Hematopoietic multipotent progenitor cell treated with erythropoietin and hydrocortisone succinate and interleukin-3 and kit ligand, for 17 days (in vitro differentiated cells): Measurements from ENCODE around the gene TPPP3.
A peak's percentile ranks its signal among the peaks of the same experiment; 100 is the strongest.

Experiments
- DNase-seq: peaks from one replicate; pipeline ENCODE4 v3.0.0-alpha.2; 2015; ENCODE audit warnings: low spot score

Gene TPPP3

DNA sequence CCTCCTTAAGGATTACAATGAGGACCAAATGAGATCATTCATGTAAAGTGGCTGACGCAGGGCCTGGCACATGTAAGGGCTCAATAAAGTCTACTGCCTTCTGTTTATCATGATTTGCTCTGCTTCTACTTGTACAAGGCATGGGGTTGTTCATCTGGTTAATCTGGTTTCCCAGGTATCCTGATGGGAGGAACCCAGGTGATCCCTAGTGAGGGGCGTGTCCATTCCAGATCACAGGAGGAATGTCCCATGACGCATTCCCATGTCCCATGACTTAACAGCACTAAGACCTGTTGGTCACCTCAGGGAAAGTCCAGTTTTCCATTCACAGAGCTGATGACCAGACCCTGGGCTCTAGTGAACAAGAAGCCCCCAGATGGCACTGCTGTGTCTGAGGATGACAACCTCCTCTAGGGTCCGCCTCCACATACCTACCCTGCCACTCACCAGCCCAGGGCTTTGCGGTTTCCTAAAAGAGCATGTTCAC is 11.5 kb upstream of the TPPP3 start:
- no peak for DNase-seq

DNA sequence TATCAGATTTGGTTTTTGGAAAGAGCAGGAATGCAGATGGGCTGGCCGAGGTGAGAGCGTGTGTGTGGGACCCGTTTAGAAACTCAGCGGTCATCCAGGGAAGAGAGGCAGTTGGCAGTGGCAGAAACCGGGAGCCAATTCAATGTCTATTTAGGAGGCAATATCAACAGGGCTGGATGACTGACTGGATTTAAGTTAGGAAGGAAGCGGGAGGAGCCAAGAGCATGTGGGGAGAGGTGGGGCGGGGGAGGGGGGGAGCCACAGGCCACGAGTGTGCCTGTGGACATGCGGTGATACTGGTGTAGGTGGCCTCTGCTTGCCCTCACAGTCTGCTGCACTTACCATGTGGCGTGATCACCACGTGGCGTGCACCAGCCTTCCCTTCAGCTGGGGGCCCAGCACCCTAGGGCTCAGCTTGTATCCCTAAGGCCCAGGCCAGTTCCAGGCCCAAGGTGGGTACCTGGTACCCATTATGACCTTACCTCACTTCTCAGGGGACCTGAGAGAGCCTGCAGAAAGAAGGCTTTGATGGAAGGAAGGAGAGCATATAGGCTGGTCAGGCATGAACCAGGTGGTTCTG is 10.8 kb upstream of the TPPP3 start:
- no peak for DNase-seq

DNA sequence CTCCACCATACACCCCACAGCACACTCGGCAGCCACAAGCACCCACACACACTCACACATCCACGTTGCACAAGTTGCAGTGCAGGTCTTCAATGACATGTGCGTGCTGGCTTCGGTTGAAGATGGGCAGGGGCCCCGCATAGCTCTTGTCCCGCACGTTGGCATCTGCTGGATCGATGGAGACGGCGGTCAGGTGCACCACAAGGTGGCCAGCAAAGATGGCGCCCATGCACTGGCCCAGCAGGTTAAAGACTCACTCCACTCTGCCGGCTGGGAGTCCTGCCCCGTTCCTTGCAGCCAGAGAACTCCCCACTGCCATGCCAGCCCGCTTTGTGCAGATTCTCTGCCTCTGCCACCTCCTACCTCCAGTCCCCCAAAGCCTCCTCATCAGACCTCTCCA is 7.6 kb upstream of the TPPP3 start:
- no peak for DNase-seq

DNA sequence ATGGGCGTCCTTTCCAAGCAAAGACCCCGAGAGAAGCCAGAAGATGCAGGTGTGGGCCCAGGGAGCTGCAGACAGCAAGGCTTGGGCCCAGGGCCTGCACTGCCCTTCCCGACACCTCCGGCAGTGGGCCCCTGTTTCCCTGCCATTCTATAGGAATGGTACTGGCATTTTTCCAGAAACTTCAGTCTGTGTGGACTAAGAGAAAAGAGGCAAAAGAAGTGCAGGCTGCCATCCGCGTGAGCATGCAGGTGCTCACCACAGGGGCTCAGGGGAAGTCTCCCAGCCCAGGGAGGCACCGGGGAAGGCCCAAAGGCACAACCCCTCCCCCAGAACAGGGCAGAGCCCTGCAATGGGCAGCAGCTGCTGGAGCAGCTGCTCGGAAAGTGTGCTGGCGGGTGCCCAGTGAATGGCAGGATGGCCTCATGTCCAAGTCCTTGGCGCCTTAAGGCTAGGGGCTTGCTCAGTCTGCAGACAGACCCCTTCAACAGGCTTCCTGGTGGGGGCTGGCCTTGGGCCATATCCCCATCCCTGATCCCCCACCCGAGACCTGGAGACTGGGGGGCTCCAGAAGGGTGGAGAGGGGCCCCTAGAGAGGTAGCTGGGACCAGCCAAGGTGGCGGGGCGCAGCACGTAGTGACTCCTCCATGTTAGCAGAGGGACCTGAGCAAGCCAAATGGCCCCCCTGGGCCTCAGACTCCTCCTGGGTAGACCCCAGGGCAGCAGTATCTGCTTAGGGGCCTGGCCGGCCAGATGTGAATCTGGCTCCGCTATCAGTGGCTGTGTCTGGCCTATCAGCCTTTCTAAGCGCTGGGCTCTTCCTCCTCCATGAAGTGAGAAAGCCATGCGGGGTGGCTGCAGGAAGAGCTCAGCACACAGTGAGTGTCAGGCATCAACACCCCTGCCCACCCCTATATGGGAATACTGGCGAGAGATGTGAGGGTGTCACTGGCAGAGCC is 6.7 kb upstream of the TPPP3 start:
- DNase-seq: no peak

DNA sequence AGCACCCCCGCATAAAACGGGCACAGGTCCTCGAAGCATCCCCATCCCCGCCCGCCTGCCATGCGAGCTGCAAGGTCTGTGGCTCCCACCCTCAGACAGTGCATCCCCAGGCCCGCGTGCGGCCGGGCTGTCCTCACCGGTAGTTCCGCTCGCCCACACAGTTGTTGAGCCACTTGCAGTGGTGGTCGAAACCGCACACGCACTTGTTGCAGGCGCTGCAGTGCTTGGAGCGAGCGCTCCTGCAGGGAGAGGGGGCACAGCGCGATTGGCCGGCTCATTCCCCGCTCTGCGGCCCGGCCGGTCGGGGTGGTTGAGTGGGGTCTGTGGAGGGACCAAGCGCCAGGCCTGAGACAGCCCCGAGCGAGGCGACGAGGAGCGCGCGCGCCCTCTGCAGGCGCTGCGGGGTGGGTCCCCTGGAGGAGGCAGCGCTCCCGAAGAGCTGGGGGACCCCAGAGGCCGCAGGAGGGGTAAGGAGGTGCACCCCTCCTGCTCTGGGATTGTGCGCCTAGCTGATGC is 6.0 kb upstream of the TPPP3 start:
- peak; percentile 17 for DNase-seq

DNA sequence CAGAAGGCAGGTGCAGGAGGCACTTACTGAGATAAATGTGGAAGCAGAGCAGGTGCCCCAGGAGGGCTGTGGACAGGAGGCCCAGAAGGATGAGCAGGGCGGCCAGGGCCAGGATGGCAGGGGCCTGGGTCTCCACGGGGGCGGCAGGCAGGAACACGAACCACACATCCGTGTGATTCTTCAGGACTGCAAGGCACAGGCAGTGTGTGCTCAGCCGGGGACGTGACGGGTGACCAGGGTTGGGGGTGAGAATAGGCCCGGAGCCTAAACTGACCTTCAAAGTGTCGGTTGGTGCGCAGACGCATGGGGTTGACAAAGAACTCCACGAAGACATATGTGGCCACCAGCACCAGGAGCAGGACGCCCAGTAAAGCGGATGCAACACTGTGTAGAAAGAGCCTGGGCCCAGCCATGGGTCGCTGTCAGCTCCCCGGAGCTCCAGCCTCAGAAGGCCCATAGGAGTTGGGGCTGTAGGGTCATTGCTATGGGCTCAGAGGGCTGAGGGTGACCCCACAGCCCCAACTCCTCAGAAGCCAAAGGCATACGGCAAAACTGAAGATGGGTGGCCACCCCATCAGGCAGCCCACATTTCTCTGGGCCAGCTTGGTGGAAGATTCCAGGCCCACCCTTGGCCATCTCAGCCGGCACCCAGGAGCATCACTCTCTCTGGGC is 5.4 kb upstream of the TPPP3 start:
- no peak for DNase-seq

DNA sequence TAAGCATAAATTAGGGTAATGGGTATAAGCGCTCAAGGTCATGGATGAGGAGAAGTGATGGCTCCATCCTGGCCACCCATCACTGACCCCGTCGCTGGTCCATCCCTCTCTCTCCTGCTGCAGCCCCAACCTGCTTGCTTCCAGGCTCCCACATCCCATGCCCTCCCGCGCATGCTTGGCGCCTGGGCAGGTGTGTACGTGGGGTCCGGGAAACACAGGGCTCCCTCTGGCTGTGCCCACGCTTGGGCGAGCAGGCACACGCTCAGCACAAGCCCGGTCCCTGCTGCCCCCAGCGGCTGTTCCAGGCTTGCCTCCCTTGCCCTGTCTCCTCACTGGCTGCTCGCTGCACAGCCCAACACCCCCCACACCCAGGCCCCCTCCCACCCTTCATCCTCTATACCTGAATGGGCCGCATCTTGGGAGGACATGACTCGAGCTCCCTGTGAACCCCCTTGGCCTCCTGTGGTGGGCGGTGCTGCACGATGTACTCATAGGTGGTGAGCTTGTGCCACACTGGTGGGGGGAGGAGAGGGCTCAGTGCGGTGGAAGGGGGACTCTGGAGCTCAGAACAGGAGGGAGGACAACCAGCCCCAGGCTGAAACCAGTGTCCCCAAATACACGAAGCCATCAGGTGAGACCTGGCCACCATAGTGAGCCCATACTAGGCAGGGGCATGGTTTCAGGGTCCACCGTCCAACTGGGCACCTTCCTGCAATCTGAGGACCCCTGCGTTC is 4.7 kb upstream of the TPPP3 start:
- no peak for DNase-seq

DNA sequence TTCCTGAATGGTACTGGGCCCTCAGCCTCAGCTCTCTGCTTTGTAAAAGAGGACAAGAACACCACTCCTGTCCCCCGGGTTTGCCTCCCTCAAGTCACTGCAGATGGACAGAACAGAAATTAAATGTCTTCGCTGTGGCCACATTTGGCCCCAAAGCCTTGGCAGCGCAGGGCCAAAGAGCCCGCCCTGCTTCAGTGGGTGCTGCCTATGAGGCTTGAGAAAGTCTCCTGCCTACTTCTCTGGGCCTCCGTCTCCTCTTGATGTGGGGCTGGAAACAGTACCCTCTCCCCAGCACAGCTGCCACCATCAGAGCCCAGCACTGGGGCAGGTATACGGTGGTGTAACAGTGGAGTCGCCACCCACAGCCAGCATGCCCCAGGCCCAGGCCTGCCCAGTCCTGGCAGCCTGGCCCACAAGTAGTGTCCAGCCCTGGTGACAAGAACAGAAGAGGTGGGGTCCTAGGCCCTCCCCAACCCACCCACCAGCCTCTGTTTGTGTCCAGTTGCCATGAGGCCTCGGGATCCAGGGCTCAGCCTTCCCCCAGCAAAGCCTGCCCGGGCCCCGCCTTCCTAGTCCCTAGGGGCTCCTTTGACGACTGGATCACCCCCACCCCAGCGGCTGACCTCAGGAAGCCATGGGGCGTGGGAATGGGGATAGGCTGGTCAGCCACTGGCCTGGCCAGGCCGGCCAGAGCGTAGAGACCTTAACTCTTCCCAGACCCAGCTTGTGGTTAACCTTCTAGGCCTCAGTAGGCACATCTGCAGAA is 3.9 kb upstream of the TPPP3 start:
- no peak for DNase-seq

DNA sequence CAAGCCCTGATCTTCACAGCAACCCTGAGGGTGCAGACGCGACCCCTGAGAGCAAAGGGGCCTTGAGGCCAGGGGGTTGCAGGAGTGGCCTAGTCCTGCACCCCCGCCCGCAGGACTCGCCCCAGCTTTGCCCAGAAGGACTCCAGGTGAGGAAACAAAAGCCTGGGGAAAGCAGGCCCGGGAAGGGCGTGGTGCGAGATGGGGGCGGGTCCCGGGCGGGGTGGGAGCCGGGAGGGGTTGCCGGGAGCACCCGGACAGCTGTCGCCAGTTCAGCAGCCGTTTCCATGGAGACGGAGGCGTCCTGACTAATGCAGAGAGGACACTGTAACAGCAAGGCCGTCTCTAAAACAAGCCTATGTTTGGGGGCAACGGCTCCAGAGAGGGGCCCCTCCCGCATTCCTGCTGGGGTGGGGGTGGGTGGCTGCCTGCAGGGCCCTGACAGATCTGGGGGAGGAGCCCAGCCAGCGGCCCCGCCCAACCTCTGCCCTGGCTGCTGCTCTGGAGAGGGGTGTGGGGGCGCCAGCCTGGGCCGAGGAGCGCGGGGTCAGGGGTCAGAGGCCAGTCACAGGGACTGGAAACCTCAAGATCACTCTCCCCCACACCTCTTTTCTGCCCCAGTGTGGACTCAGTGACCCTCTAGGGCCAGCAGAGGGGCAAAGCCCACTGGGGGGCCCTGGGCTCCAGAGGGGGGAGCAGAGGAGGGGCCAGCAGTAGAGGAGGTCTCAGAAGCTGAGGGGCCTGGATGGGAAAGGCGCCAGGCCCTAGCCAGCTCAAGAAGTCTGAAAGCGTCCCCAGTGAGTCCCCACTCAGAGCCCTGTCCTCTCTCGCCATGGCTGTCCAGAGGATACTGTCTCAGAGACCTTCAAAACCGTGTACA is 3.1 kb upstream of the TPPP3 start:
- no peak for DNase-seq

DNA sequence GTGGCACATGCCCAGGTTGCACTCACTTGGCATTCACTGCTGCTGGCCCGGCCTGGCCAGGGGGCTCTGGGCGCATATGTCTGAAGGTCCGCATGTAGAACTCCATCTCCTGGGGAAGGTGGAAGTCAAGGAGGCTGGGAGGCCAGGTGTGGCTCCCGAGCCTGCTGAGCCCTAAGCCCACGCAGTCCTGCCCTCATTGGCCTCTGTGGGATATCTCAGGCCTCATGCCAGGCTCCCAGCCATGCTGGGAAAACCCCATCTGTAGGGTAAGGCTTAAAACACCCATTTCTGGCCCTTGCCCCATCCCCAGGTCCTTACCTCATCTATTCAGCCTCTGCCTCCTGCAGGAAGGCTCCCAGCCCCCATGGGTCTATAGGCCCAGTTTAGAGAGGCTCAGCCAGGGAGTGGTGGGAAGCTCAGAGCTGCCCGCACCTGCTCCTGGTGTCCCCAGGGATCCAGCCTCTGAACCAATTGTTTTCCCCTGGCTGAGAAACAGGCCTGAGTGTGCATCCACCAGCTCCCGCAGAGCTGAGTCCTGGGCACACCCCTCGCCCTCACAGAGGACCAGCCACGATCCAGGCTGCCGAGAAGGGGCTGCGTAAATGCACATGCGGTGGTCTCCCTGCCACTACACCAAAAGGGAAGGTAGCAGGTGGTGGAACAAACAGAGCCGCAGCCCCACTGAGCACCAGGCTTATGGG is 2.3 kb upstream of the TPPP3 start:
- no peak for DNase-seq

DNA sequence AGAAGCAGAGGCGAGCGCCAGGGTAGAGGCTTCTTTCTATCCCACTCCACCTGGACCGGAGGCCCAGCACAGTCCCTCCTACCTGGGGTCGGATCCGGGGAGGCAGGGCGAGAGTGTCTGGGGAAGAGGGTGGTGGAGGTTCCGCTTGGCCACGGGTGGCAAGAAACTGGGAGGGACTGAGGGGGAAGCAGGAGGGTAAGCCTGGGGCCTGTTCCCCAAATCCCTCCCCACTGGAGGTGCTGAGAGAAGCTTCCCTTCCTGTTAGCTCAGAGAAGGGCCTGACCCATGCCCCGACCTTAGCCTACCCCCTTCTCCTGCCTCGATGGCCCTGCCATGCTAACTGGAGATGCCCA is 1.8 kb upstream of the TPPP3 start:
- no peak for DNase-seq

DNA sequence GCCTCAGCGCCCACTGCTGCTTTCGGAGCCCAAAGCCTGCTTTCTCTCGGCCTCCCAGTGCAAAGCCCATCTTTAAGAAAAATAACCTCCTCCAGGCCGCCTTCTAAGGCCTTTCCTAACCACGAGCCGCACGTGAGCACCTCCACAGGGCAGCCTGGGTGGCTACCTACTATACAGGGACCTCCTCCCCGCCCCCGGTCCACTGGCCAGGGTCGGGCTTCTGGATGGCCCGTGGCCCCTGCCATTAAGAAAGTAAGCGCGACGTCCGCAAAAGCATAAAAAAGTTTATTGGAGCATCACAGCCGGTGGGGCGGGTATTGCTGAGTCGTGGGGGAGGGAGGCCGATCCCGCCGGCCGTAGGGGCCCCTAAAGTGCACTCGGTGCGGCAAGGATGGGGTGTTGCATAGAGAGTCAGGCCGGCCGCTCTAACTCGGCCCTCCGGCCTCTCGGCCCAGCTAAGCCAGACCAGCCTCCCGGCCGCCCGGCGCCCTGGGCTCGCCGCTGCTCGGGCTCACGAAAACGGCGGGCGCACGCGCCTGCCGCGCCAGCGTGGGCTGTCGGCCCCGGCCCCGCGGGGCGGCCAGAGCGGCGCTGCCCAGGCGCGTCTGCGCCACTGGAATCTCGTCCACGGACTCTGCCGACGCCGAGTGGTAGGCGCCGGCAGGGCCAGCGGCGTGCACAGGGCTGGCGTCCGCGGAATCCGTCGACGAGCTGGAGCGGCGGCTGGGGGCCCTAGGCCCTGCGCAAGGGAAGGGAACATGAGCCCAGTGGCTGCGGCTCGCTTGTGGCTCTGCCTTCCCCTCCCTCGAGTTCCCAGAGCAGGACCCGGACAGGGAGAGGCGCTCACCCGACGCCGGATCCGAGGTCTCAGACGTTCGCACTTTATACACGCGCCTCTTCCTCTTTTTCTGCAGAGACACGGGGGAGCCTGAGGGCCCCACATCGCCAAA is 1.1 kb upstream of the TPPP3 start:
- DNase-seq: no peak

DNA sequence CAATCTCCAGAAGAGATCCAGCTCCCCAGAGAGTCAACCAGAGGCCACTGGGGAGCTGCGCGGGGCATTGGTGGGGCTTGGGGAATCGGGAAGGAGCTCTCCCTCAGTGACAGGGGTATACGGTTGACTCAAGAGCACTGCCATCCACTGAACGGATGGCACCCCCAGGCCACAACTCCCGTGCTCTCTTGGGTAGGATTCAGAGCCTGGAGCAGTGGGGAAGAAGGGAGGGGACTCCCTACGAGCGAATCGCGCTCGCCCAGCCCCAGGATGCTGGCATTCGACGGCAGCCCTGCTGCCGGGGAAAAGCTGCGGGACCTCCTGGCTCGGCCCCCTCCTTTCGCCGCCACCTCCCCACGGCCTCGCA is 473 bp upstream of the TPPP3 start:
- no peak for DNase-seq

DNA sequence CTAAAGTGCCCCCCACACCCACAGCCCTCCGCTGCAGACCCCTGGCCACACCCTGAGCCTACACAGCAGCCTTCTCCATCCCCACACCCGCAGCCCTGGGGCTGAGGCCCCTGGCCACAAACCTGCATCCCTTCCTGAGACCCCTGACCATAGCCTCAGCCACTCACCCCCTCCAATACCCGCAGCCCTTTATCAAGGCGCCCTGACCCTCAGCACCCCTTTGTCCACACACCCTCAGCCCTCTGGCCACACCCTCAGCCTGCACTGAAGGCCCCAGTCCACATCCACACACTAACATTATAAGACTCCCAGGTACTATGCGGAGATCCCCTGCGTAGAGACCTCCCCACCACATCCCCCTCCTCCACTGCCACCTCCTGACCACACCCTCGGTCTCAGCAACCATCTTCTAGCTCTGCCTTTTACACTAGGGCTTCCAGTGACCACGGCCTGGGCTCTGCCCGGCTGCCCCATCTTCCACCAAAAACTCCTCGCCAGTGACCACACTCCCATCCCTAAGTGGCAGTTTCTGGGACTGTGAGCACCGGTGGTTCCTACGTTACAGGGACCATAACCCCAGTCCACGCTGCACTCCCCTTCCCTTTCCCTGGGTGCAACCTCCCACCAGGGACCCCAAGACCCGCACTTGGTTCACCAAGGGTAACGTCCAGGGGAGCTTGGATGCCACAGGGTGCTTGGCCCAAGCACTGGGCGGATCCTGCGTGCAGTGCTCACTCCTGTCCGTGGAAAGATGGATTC is 818 bp downstream of the TPPP3 start:
- no peak for DNase-seq

DNA sequence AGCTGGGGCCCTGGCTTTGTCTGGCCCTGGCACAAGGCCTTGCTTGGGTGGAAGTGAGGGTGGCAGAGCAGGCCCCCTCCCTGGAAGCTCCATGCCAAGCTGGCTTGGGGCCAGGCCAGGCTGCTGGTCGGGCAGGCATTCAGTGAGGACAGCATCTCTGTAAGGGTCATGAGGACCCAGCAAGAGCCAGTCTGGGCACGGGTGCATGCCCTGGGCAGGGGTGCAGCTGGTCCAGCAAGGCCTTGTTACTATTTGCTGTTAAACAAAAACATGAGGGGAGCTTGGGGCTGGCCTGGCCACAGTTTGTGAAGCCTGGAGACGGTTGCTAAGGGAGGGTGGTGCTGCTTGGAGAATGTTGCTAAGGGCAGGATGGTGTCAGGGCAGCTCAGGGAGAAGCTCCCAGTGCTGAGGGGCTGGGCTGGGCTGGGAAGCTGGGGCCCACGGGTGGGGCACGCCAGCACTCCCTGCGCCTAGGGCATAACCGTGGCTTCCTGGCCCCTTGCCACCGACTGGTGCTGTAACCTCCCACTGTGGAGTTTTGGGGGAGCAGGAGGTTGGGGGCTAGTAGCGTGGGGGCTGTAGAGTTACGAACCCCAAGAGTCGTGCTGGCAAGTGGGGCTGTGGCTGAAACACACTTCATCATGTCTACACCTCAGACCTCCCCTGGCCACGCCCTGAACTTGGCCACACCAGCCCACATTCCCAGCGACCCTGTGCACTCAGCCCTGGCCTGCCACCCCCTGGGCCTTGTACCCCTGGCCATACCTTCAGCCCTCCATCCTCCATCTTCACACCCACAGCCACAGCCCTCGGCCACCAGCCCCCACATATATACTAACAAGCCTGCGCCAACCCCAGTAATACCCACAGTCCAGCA is 1.6 kb downstream of the TPPP3 start:
- no peak for DNase-seq

DNA sequence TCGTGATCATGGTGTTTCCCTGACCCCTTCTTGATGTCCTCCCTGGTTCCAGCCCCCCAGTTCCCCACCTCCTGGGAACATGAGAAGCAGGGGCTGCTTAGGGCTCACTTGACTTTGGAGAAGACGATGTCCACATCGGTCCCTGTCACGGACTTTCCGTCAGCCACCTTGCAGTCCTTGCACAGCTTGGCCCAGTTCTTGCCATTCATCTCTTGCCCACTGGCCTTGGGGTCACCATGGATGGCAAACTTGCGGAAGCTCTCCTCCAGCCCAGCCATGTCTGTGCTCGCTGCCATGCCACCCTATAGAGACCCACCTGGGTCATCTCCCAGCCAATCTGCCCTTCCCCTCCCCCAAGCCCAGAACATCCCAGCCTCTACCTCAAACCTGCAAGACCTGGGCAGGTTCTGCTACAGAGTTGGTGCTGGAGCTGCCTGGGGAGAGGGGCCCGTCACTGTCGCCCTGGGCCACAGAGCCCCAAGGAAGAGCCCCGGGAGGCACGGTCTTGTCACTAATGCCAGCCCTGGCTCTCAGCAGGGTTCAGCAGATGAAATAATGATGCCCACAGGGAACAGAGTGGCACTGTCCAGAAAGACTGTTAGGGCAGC is 2.4 kb downstream of the TPPP3 start:
- DNase-seq: no peak
